Stimulated activated CD8-positive, alpha-beta memory T cell treated with anti-CD3 and anti-CD28 coated beads, Interleukin-7, amount 100 ng/mL, for 24 hours (primary cell): ENCODE measurements around the gene VWA7.
A peak's percentile ranks its signal among the peaks of the same experiment; 100 is the strongest.
"Not testable (repeated sequence)": the region's sequence is repeated elsewhere in the genome, so short reads cannot be mapped to it uniquely, and the experiment has no call there.

ENCODE experiments used
- DNase-seq: peaks from one replicate; pipeline ENCODE4 v3.0.0-alpha.2; 2020; ENCODE audit warnings: low read depth

VWA7 gene

GRCh38 chr6:31801031-31801927, 24.2 kb upstream of the VWA7 start:
- DNase-seq = not testable (repeated sequence)

DNA sequence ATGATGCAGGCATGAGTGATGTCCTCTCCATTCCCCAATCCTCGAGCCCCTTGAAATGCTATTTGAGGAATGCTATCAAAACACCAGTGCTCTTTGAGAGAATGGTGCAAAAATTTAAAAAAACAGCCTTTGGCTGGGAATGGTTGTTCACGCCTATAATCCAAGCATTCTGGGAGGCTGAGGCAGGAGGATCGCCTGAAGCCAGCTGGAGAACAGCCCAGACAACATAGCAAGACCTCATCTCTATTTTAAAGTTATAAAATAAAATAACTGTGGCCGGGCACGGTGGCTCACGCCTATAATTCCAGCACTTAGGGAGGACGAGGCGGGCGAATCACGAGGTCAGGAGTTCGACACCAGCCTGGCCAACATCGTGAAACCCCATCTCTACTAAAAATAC, 22.7 kb upstream of the VWA7 start:
- DNase-seq = no peak

DNA sequence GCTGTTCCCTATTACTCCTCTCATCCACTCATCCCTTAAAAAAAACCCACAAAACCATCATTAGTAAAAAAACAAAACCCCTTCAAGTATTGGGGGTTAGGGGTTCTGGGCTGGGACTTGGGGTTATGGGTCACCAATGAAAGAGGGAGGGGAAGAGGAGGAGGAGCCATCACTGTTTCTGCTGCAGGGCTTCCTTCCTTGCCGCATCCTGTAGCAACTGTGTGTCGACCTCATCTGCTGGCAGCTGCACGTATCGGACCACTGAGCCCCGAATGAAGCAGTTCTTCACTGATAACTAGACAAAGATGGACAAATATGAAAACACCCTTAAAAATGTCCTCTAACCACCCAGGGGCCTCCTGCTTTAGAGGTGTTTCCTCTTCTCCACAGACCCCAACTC, 20.5 kb upstream of the VWA7 start:
- DNase-seq = no peak

DNA sequence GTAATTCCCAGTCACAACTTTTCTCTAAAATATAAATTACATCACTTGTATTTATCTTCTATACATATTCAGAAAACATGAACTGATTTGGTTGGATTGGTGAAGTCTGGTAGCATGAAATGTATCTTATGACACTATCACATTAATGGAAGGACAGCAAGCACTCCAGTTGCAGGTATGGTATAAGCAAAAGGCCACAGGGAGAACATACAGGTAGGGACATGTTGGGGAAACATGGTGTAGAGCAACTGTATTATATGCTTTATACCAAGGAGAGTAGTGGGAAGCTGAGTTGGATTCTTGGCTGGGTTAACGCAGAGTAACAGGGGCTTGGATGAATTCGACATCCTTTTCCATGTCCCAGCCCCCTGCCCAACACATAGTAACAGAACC, 19.9 kb upstream of the VWA7 start:
- no peak for DNase-seq

DNA sequence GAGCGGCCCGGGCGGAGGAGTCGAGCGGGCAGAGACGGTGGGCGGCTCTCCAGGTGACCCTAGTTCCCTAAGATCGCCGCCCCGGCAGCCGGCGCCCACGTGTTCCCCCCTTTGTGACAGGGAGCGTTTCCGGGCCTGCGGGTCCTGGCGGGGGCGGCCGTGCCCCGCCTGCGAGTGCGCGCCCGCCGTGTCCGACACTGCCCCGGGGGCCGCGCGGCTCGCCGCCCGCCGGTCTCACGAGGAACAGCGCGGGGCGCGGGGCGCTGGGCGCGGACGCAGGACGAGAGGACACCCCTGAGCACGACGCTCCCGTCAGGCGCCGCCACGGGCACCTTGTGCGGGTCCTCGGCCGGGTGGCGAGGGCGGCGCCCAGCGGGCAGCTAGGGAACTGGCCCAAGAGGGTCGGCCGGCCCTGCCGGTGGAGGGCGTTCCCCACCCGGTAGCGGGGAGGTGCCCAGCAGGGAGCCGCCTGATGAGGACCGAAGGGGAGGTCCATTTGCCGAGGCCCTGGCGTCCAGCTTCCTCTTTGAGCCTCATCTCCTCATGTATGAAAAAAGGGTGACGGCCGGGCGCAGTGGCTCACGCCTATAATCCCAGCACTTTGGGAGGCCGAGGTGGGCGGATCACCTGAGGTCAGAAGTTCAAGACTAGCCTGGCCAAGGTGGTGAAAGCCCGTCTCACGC, 18.6 kb upstream of the VWA7 start, which contains the start of gene VARS1:
Gene VARS1, minus strand, starts transcription at position 137 of the 683 bp plus-strand sequence. CDS start 535 bp downstream, outside the sequence.
- DNase-seq = peak; percentile 67

DNA sequence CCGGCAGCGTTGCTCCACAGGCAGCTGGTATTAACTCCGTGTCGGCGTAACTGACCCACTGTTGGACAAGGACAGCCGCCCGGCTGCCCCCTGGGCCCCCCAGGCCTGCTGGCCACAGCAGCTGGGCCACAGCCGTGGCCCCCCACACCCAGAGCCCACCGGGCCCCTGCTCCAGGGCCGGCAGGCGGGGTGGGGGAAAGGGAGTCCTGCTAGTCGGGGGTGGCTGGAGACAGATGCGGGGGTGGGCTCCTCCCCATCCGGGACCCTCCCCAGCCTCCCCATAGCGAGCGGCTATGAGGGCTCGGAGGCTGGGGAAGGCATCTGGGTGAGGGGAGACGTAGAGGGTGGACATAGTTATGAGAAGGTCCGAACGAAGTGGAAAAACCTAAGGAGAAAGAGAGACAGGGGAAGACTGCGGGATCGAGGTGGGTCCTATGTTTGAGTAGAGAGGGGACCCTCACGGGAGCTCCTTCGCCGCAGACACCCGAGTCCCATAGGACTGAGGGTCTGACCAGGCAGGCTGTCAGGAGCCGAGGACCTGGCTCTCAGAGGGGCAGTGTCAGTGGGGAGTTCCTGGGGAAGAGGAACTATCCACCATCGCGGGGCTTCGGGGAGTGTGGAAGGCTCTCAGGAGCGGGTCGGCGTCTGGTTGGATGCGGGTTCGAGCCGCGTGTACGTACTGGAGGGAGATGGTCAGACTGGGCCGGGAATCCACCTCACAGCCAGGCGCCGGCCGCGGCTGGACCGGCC, 17.9 kb upstream of the VWA7 start:
- DNase-seq = no peak

GRCh38 chr6:31794294-31794865, 17.3 kb upstream of the VWA7 start:
- no peak for DNase-seq

DNA sequence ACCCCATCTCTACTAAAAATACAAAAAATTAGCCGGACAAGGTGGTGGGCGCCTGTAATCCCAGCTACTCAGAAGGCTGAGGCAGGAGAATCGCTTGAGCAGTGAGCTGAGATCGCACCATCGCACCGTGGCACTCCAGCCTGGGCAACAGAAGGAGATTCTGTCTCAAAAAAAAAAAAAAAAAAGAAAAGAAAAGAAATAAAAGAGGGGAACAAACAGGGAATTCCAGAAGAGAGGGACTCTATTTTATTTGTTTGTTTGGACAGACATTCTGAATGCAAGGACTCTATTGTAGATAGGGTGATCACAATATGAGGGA, 16.8 kb upstream of the VWA7 start:
- not testable (repeated sequence) for DNase-seq

- no peak for DNase-seq
Measured at GRCh38 chr6:31792761-31793171, 15.6 kb upstream of the VWA7 start.

DNA sequence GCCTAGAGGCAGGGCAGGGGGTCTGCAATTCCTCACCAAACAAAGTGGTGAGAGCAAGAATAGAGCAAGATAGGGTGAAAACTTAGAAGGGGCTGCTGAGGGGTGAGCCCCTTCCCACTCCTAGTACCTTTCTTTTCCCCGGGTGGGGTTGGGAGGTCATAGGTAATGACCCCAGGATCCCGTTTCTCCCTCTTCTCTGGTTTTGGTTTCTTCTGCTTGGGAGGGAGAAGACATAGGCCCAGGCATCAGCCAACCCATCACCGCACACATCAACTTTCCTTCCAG, 14.9 kb upstream of the VWA7 start:
- no peak for DNase-seq

- no peak for DNase-seq
Measured at GRCh38 chr6:31791324-31792089, 14.4 kb upstream of the VWA7 start.

DNA sequence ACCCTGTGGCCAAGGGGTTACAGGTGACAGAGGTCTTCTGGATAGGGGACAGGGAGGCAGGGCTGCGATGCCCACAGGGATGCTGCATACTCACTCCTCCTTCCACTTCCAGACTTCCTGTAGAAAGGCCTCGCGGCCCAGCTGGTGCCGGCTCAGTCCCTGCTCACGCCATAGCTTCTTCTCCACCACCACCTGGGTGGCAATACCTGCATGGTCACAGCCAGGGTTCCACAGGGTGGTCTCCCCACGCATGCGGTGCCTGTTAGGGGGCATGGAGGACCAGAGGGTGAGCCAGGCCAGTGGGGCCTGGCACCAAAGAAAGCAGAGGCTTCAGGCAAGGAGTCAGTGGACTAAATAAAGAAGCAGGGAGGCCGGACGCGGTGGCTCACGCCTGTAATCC, 8.3 kb upstream of the VWA7 start:
- no peak for DNase-seq

DNA sequence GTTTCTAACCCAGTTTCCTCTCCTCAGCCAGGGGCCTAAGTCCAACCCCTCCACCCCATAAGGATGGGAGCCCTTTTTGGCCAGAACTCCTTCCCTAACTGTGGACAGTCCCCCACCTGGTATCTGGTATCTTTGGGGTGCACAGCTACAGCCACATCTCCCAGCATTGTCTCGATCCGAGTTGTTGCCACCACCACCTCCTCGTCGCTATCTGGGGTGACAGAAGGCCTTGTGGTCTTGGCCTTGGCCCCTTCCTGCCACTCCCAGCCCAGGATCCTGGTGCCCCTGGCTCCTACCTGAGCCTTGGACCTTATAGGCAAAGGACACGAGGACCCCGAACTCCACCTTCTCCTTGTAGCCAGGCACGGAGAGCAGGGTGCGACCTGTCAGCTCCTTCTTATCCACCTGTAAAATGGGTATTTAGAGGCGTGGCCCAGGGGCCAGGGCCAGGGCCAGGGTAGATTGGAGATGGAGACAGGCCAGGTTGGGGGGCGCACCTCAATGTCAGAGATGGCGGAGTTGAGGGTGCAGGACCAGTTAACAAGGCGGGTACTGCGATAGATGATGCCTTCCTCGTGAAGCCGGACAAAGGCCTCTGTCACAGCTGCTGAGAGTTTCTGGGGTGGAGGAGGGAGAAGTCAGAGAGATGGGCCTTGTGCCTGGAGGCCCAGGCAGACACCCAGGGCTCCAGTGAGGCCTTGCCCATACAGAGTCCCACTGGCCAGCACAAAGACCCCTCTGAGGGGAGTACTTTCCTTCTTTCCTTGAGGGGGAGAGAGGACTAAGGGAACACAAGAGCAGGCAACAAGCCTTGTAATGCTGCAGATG, 7.2 kb upstream of the VWA7 start:
- no peak for DNase-seq

- DNase-seq = no peak
Measured at GRCh38 chr6:31782126-31782855, 5.2 kb upstream of the VWA7 start.

GRCh38 chr6:31781244-31782125, 4.4 kb upstream of the VWA7 start:
- DNase-seq = no peak

- DNase-seq = no peak
Measured at GRCh38 chr6:31780507-31781243, 3.5 kb upstream of the VWA7 start.

GRCh38 chr6:31779908-31780307, 2.8 kb upstream of the VWA7 start:
- DNase-seq = no peak
